Measurements from ENCODE around the gene PRR9.

DNA sequence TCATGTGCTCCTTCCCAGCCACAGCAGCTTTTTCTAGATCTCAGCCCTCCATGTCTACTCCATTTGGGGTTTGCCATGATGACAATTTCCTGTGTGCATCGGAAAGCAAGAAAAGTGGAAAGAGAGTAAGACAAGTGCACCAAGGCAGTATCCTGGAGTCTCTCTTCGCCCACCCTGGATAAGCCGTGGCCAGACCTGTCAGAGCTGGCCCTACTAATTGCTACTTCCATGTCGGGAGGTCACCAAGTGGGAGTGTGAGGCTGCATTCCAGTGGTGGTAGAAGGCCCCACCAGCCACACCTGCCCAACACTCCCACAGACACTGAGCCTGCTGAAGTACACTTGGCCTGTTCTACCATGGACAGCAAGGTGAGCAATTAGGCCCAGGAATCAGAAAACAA, 28.1 kb downstream of the PRR9 start:
- TF ChIP-seq, protein P1, sequence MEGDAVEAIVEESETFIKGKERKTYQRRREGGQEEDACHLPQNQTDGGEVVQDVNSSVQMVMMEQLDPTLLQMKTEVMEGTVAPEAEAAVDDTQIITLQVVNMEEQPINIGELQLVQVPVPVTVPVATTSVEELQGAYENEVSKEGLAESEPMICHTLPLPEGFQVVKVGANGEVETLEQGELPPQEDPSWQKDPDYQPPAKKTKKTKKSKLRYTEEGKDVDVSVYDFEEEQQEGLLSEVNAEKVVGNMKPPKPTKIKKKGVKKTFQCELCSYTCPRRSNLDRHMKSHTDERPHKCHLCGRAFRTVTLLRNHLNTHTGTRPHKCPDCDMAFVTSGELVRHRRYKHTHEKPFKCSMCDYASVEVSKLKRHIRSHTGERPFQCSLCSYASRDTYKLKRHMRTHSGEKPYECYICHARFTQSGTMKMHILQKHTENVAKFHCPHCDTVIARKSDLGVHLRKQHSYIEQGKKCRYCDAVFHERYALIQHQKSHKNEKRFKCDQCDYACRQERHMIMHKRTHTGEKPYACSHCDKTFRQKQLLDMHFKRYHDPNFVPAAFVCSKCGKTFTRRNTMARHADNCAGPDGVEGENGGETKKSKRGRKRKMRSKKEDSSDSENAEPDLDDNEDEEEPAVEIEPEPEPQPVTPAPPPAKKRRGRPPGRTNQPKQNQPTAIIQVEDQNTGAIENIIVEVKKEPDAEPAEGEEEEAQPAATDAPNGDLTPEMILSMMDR (IDR thresholded peaks at IDR 0.05), result no peak
- TF ChIP-seq POLR2A (IDR thresholded peaks at IDR 0.05) (no peak), EP300 (IDR thresholded peaks at IDR 0.05) (no peak)
